ENCODE measurements around the gene S100A10.

S100A10 gene

GRCh38 chr1:151990058-151990855 is 3.4 kb downstream of the S100A10 start:
- H3K4me3 ChIP-seq (ENCODE audit: low read depth in 1 of 5, low read length in 5 of 5): peak overlapping the region; percentile 89 to 99 (median 97)
- H3K36me3 ChIP-seq (ENCODE audit: control insufficient read depth in 5 of 5, insufficient read depth in 5 of 5, low read length in 5 of 5): peaks cover 11 to 21% (median 19%) of the 10 kb centered on the region in 5 donors
- H3K9me3 ChIP-seq (ENCODE audit: control insufficient read depth in 5 of 5, low read length in 5 of 5): no peaks in the 10 kb centered on the region
- H3K27ac ChIP-seq (ENCODE audit: low read depth, low read length): peak overlapping the region; percentile 99
- H3K27me3 ChIP-seq (ENCODE audit: control insufficient read depth in 5 of 5, insufficient read depth in 4 of 5, low read length in 5 of 5): no peaks in the 10 kb centered on the region
- H3K9ac ChIP-seq (ENCODE audit: low read length in 5 of 5): peak overlapping the region in 4 of 5 donors; percentile 3 to 99 (median 60)
- H3K4me1 ChIP-seq (ENCODE audit: control insufficient read depth in 5 of 5, insufficient read depth in 5 of 5, low read length in 5 of 5): peaks cover 21 to 68% (median 65%) of the 10 kb centered on the region in 5 donors

- peak overlapping the region in 3 of 5 donors; percentile 60 to 99 (median 78) for H3K9ac ChIP-seq (ENCODE audit: low read length in 5 of 5)
- no peaks in the 10 kb centered on the region for H3K27me3 ChIP-seq (ENCODE audit: control insufficient read depth in 5 of 5, insufficient read depth in 4 of 5, low read length in 5 of 5)
- H3K36me3 ChIP-seq (ENCODE audit: control insufficient read depth in 5 of 5, insufficient read depth in 5 of 5, low read length in 5 of 5): peaks cover 20 to 30% (median 28%) of the 10 kb centered on the region in 5 donors
- peaks cover 17 to 69% (median 60%) of the 10 kb centered on the region in 5 donors for H3K4me1 ChIP-seq (ENCODE audit: control insufficient read depth in 5 of 5, insufficient read depth in 5 of 5, low read length in 5 of 5)
- peak overlapping the region; percentile 89 to 99 (median 97) for H3K4me3 ChIP-seq (ENCODE audit: low read depth in 1 of 5, low read length in 5 of 5)
- H3K27ac ChIP-seq (ENCODE audit: low read depth, low read length): peak overlapping the region; percentile 99
- H3K9me3 ChIP-seq (ENCODE audit: control insufficient read depth in 5 of 5, low read length in 5 of 5): no peaks in the 10 kb centered on the region
Measured at GRCh38 chr1:151989211-151989862, 4.3 kb downstream of the S100A10 start.

GRCh38 chr1:151988405-151988923 is 5.2 kb downstream of the S100A10 start:
- Histone ChIP-seq H3K9me3 (ENCODE audit: control insufficient read depth in 5 of 5, low read length in 5 of 5) (no peaks in the 10 kb centered on the region), H3K9ac (ENCODE audit: low read length in 5 of 5) (peak overlapping the region in 2 of 5 donors; percentile 78 to 99), H3K4me3 (ENCODE audit: low read depth in 1 of 5, low read length in 5 of 5) (peak overlapping the region in 3 of 5 donors; percentile 19 to 99 (median 89)), H3K4me1 (ENCODE audit: control insufficient read depth in 5 of 5, insufficient read depth in 5 of 5, low read length in 5 of 5) (peaks cover 17 to 63% (median 55%) of the 10 kb centered on the region in 5 donors), H3K27ac (ENCODE audit: low read depth, low read length) (peak overlapping the region; percentile 99), H3K27me3 (ENCODE audit: control insufficient read depth in 5 of 5, insufficient read depth in 4 of 5, low read length in 5 of 5) (no peaks in the 10 kb centered on the region), H3K36me3 (ENCODE audit: control insufficient read depth in 5 of 5, insufficient read depth in 5 of 5, low read length in 5 of 5) (peaks cover 29 to 38% (median 37%) of the 10 kb centered on the region in 5 donors)

GRCh38 chr1:151986501-151987190 is 7.0 kb downstream of the S100A10 start:
- Histone ChIP-seq H3K9ac (ENCODE audit: low read length in 5 of 5) (no peak overlapping the region), H3K4me3 (ENCODE audit: low read depth in 1 of 5, low read length in 5 of 5) (no peak overlapping the region), H3K9me3 (ENCODE audit: control insufficient read depth in 5 of 5, low read length in 5 of 5) (no peaks in the 10 kb centered on the region), H3K27ac (ENCODE audit: low read depth, low read length) (peak overlapping the region; percentile 14), H3K27me3 (ENCODE audit: control insufficient read depth in 5 of 5, insufficient read depth in 4 of 5, low read length in 5 of 5) (no peaks in the 10 kb centered on the region), H3K36me3 (ENCODE audit: control insufficient read depth in 5 of 5, insufficient read depth in 5 of 5, low read length in 5 of 5) (peaks cover 43 to 53% (median 50%) of the 10 kb centered on the region in 5 donors), H3K4me1 (ENCODE audit: control insufficient read depth in 5 of 5, insufficient read depth in 5 of 5, low read length in 5 of 5) (peaks cover 15 to 53% (median 46%) of the 10 kb centered on the region in 5 donors)

GRCh38 chr1:151985768-151986167 is 7.9 kb downstream of the S100A10 start:
- H3K9ac ChIP-seq (ENCODE audit: low read length in 5 of 5): no peak overlapping the region
- H3K4me1 ChIP-seq (ENCODE audit: control insufficient read depth in 5 of 5, insufficient read depth in 5 of 5, low read length in 5 of 5): peaks cover 20 to 53% (median 47%) of the 10 kb centered on the region in 5 donors
- no peaks in the 10 kb centered on the region for H3K9me3 ChIP-seq (ENCODE audit: control insufficient read depth in 5 of 5, low read length in 5 of 5)

GRCh38 chr1:151985270-151985669 is 8.4 kb downstream of the S100A10 start:
- Histone ChIP-seq H3K4me3 (ENCODE audit: low read depth in 1 of 5, low read length in 5 of 5) (no peak overlapping the region), H3K9ac (ENCODE audit: low read length in 5 of 5) (no peak overlapping the region), H3K4me1 (ENCODE audit: control insufficient read depth in 5 of 5, insufficient read depth in 5 of 5, low read length in 5 of 5) (peaks cover 24 to 50% (median 46%) of the 10 kb centered on the region in 5 donors), H3K27me3 (ENCODE audit: control insufficient read depth in 5 of 5, insufficient read depth in 4 of 5, low read length in 5 of 5) (peaks cover 0 to 5% (median 0%) of the 10 kb centered on the region in 5 donors), H3K36me3 (ENCODE audit: control insufficient read depth in 5 of 5, insufficient read depth in 5 of 5, low read length in 5 of 5) (peaks cover 47 to 59% (median 49%) of the 10 kb centered on the region in 5 donors), H3K27ac (ENCODE audit: low read depth, low read length) (no peak overlapping the region), H3K9me3 (ENCODE audit: control insufficient read depth in 5 of 5, low read length in 5 of 5) (no peaks in the 10 kb centered on the region)

More at GRCh38 chr1:151985768-151986167, 7.9 kb downstream of the S100A10 start:
- Histone ChIP-seq H3K27me3 (ENCODE audit: control insufficient read depth in 5 of 5, insufficient read depth in 4 of 5, low read length in 5 of 5) (no peaks in the 10 kb centered on the region), H3K4me3 (ENCODE audit: low read depth in 1 of 5, low read length in 5 of 5) (no peak overlapping the region), H3K36me3 (ENCODE audit: control insufficient read depth in 5 of 5, insufficient read depth in 5 of 5, low read length in 5 of 5) (peaks cover 47 to 59% (median 50%) of the 10 kb centered on the region in 5 donors), H3K27ac (ENCODE audit: low read depth, low read length) (peak overlapping the region; percentile 14)

GRCh38 chr1:151984313-151984956 is 9.2 kb downstream of the S100A10 start:
- H3K36me3 ChIP-seq (ENCODE audit: control insufficient read depth in 5 of 5, insufficient read depth in 5 of 5, low read length in 5 of 5): peaks cover 47 to 59% (median 49%) of the 10 kb centered on the region in 5 donors
- H3K9ac ChIP-seq (ENCODE audit: low read length in 5 of 5): no peak overlapping the region
- no peak overlapping the region for H3K4me3 ChIP-seq (ENCODE audit: low read depth in 1 of 5, low read length in 5 of 5)
- peaks cover 0 to 7% (median 0%) of the 10 kb centered on the region in 5 donors for H3K27me3 ChIP-seq (ENCODE audit: control insufficient read depth in 5 of 5, insufficient read depth in 4 of 5, low read length in 5 of 5)
- H3K27ac ChIP-seq (ENCODE audit: low read depth, low read length): no peak overlapping the region
- H3K4me1 ChIP-seq (ENCODE audit: control insufficient read depth in 5 of 5, insufficient read depth in 5 of 5, low read length in 5 of 5): peaks cover 23 to 49% (median 46%) of the 10 kb centered on the region in 5 donors
- H3K9me3 ChIP-seq (ENCODE audit: control insufficient read depth in 5 of 5, low read length in 5 of 5): no peaks in the 10 kb centered on the region

GRCh38 chr1:151982300-151983005 is 11.2 kb downstream of the S100A10 start:
- Histone ChIP-seq H3K27ac (ENCODE audit: low read depth, low read length) (peak overlapping the region; percentile 11), H3K36me3 (ENCODE audit: control insufficient read depth in 5 of 5, insufficient read depth in 5 of 5, low read length in 5 of 5) (peaks cover 42 to 54% (median 49%) of the 10 kb centered on the region in 5 donors), H3K9ac (ENCODE audit: low read length in 5 of 5) (no peak overlapping the region), H3K4me3 (ENCODE audit: low read depth in 1 of 5, low read length in 5 of 5) (no peak overlapping the region), H3K9me3 (ENCODE audit: control insufficient read depth in 5 of 5, low read length in 5 of 5) (no peaks in the 10 kb centered on the region), H3K4me1 (ENCODE audit: control insufficient read depth in 5 of 5, insufficient read depth in 5 of 5, low read length in 5 of 5) (peaks cover 13 to 32% (median 28%) of the 10 kb centered on the region in 5 donors), H3K27me3 (ENCODE audit: control insufficient read depth in 5 of 5, insufficient read depth in 4 of 5, low read length in 5 of 5) (peaks cover 0 to 7% (median 0%) of the 10 kb centered on the region in 5 donors)

- H3K4me1 ChIP-seq (ENCODE audit: control insufficient read depth in 5 of 5, insufficient read depth in 5 of 5, low read length in 5 of 5): peaks cover 13 to 31% (median 28%) of the 10 kb centered on the region in 5 donors
- H3K9ac ChIP-seq (ENCODE audit: low read length in 5 of 5): peak overlapping the region in 3 of 5 donors; percentile 29 to 74 (median 63)
- peak overlapping the region; percentile 90 for H3K27ac ChIP-seq (ENCODE audit: low read depth, low read length)
- peaks cover 40 to 48% (median 47%) of the 10 kb centered on the region in 5 donors for H3K36me3 ChIP-seq (ENCODE audit: control insufficient read depth in 5 of 5, insufficient read depth in 5 of 5, low read length in 5 of 5)
- peak overlapping the region in 1 of 5 donors; percentile 6 for H3K4me3 ChIP-seq (ENCODE audit: low read depth in 1 of 5, low read length in 5 of 5)
- no peaks in the 10 kb centered on the region for H3K9me3 ChIP-seq (ENCODE audit: control insufficient read depth in 5 of 5, low read length in 5 of 5)
- H3K27me3 ChIP-seq (ENCODE audit: control insufficient read depth in 5 of 5, insufficient read depth in 4 of 5, low read length in 5 of 5): peaks cover 0 to 7% (median 0%) of the 10 kb centered on the region in 5 donors
Measured at GRCh38 chr1:151981178-151981525, 12.5 kb downstream of the S100A10 start.

Measured in subcutaneous abdominal adipose tissue (tissue), 5 donors.